Kidney (tissue), 14 donors: ENCODE data around the gene MAN1A1. TPM values are rescaled to one million over a fixed set of nuclear protein-coding genes. Genes with fewer than 3 reads are reported as not detected.

ENCODE experiments used
- DNase-seq, 5 donors: peaks; one replicate each; pipeline ENCODE4 v3.0.0-alpha.2; 2013 to 2020
- FAIRE-seq: peaks from 2 replicates; lab custom pipeline; 2012; peaks lifted over from hg19 to GRCh38; lab: Jason Lieb, UNC
- H3K27ac ChIP-seq, 2 donors: one replicate each; pipeline ENCODE4 v1.7.0; 2013; ENCODE audit warnings: low read depth in 2 of 2, low read length in 2 of 2, inconsistent platforms in 1 of 2
- H3K27me3 ChIP-seq: one replicate; pipeline ENCODE4 v1.7.1; 2013; ENCODE audit warnings: low read length, inconsistent platforms; ENCODE audit not compliant: control insufficient read depth, insufficient read depth
- H3K36me3 ChIP-seq, 3 donors: one replicate each; pipeline versions ENCODE4 v1.7.0 to v1.7.1; 2013; ENCODE audit warnings: low read length in 3 of 3, control low read depth in 1 of 3, inconsistent platforms in 1 of 3; ENCODE audit not compliant: insufficient read depth in 3 of 3, control insufficient read depth in 2 of 3
- H3K4me1 ChIP-seq, 3 donors: one replicate each; pipeline versions ENCODE4 v1.7.0 to v1.7.1; 2013; ENCODE audit warnings: low read length in 3 of 3, inconsistent platforms in 1 of 3, low read depth in 1 of 3; ENCODE audit not compliant: control insufficient read depth in 2 of 3, insufficient read depth in 2 of 3
- H3K4me3 ChIP-seq, 3 donors: one replicate each; pipeline versions ENCODE4 v1.7.0 to v1.8.1; 2013; ENCODE audit warnings: low read length in 3 of 3, control low read depth in 1 of 3, inconsistent platforms in 1 of 3
- H3K9ac ChIP-seq, 3 donors: one replicate each; pipeline versions ENCODE4 v1.7.0 to v1.7.1; 2013; ENCODE audit warnings: low read length in 3 of 3, control low read depth in 1 of 3, inconsistent platforms in 1 of 3
- H3K9me3 ChIP-seq, 3 donors: one replicate each; pipeline versions ENCODE4 v1.7.0 to v1.7.1; 2013; ENCODE audit warnings: low read length in 3 of 3, control low read depth in 1 of 3, inconsistent platforms in 1 of 3; ENCODE audit not compliant: control insufficient read depth in 2 of 3, insufficient read depth in 1 of 3
- intact Hi-C: fragments of 100-400 bp; cut with DNase I; formaldehyde crosslinking; loops from one replicate; pipeline ENCODE4 v1.11.1; 2022
- polyA plus RNA-seq: library from polyadenylated mRNA; stranded (reverse); fragments of 350-450 nt; fragmentation: Illumina TruSeq; extraction: RNeasy Lipid Tissue Mini Kit (QIAGEN cat#74804); gene quantifications from one replicate; pipeline ENCODE4 v1.2.3, GENCODE V29; 2014; ENCODE audit warnings: low read depth, low replicate concordance; ENCODE audit not compliant: insufficient read depth
- total RNA-seq: library from RNA; stranded (reverse); fragmentation: NEBNext Ultra II Directional; extraction: Animal tissue kit (Norgen Biotek cat#: 25700); gene quantifications from one replicate; pipeline ENCODE4 v1.2.1, GENCODE V29; 2021
- TF ChIP-seq, protein P1 (sequence below): IDR thresholded peaks from 3 replicates; pipeline ENCODE4 v1.5.1; 2012; ENCODE audit warnings: mild to moderate bottlenecking, moderate library complexity, borderline replicate concordance; ENCODE audit not compliant: insufficient read depth; ENCODE audit errors: extremely low read depth
- donor health status: control.
- donor health status: control.
- donor health status: control.
- donor health status: control.
- donor health status: control.
- donor health status: DM: yes; HTN: yes; CAD: no.
- donor health status: Normal renal cell carcinoma (clear cell type).

The MAN1A1 gene
- total and polyA plus RNA-seq, 2 donors from 2014 or later = 30.4 to 68.5 TPM

DNA sequence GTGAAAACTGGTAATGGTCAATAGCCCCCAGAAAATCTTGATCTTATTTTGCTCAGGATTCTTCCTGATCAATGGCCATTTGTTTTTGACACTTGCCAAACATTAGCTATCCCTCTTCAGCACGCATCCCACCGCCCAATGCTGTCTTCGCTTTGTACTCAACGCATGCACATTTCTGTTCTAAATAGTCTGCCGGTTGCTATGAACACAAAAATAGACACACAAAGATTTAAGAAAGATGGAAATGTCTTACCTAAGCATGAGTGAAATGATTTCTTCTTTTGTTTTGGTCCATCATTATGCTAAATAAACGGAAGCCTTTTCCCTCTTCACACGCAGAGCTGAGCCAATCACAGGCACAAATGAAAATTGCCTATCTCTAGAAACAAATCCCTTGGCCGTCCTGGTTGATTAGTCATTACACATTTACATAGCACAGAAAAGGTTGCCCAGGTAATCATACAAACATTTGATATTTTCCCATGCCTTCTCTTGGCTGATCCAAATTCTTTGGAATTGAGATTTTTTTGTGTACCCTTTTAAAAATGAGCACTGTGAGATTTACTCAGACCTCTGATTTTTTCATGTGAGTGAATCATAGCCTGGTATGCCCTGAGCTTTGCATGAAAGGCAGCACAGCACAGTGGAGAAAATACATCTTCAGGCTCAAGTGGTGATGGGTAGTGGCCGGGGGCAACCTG, 200.6 kb downstream of the MAN1A1 start:
- DNase-seq (no peak), FAIRE-seq (no peak)
- intact Hi-C loops = no loop called here
- Histone ChIP-seq H3K27ac (no peak overlapping the region), H3K9me3 (no peaks in the 10 kb centered on the region), H3K4me3 (no peak overlapping the region), H3K36me3 (no peaks in the 10 kb centered on the region), H3K4me1 (no peaks in the 10 kb centered on the region), H3K27me3 (no peaks in the 10 kb centered on the region), H3K9ac (no peak overlapping the region)
- TF ChIP-seq, protein P1, sequence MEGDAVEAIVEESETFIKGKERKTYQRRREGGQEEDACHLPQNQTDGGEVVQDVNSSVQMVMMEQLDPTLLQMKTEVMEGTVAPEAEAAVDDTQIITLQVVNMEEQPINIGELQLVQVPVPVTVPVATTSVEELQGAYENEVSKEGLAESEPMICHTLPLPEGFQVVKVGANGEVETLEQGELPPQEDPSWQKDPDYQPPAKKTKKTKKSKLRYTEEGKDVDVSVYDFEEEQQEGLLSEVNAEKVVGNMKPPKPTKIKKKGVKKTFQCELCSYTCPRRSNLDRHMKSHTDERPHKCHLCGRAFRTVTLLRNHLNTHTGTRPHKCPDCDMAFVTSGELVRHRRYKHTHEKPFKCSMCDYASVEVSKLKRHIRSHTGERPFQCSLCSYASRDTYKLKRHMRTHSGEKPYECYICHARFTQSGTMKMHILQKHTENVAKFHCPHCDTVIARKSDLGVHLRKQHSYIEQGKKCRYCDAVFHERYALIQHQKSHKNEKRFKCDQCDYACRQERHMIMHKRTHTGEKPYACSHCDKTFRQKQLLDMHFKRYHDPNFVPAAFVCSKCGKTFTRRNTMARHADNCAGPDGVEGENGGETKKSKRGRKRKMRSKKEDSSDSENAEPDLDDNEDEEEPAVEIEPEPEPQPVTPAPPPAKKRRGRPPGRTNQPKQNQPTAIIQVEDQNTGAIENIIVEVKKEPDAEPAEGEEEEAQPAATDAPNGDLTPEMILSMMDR = no peak

DNA sequence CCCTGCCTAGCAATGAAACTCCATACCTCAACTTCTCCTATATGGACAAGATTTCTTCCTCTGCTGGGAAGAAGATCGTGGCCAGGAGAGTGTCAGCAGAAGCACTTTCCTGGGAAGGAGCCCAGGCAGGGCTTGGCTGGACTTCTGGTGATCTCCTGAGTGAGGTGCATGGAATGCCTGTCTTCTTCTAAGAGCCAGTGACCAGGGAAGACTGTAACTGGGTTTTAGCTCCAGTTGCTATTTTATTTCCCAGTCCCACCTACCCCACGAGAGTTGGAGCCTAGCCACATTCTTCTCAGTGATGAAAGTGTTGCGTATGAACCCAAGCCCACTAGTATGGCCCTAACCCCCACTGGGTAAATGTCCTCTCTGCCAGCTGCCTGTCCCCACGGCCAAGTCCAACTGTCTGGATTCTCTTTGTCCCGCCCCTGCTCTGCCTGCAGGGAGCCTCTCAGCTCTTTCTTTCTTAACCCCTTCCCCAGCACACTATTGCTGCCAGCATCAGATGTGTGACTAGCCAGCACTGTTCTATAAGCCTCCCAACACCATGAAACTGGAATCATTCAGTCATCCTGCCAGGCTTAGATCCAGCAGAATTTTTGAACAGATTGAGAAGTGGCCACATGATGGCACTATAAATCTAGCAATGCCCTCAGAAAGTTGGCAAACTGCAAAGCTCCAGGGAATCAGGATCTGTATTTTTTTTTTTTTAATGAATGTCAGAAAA, 201.3 kb downstream of the MAN1A1 start:
- H3K27ac ChIP-seq = no peak overlapping the region
- FAIRE-seq = peak; percentile 62
- intact Hi-C loops = no loop called here

DNA sequence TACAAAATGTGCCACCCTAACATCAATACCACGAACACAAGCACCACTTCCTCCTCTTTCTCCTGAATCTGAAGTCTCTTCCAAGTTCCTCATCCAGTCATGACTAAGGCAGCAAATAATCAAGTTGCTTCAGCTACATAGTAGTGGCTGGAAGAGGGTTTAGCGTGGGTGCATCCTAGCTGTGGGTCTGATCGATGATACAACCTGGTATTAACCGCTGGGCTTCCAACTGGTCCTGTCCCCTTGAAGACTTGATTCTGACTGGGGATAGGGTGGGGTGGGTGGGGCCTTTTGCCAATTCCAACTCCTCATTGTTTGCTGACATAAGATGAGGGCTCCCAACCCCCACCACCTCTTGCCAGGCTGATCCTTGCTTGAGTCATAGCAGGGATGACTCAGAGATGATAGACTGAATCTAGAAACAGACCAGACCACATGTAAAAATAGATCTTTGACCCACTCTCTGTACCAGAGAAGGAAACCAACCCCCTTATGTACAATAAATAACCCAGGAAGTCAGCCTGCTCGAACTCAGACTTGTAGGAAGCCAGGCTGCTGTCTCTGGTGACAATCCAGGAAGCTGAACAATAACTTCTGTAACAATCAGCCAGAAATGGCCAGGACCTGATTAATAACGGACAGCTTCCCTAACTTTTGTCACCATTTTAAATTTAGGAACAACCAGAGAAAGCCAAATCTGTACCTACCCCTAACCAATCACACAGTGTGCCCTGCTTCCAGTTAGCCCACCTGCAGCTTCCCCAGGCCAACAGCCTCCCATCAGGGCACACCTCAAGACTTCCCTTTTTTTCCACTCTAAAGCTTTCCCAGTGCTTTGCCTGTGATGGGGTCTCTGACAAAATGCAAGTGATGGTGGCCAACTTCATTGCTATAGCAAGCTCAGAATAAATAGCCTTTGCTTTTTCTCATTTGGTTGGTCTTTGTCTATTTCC, 202.2 kb downstream of the MAN1A1 start:
- H3K27me3 ChIP-seq = no peaks in the 10 kb centered on the region
- no peak overlapping the region for H3K9ac ChIP-seq
- intact Hi-C loops = no loop called here
- TF ChIP-seq, protein P1 = no peak
- no peak for FAIRE-seq
- no peak overlapping the region for H3K27ac ChIP-seq
- DNase-seq = no peak
- no peak overlapping the region for H3K4me3 ChIP-seq
- no peaks in the 10 kb centered on the region for H3K36me3 ChIP-seq
- H3K9me3 ChIP-seq = no peaks in the 10 kb centered on the region
- no peaks in the 10 kb centered on the region for H3K4me1 ChIP-seq

More for the DNA sequence above, 201.3 kb downstream of the MAN1A1 start:
- TF ChIP-seq, protein P1 = peak; percentile 67
- no peaks in the 10 kb centered on the region for H3K27me3 ChIP-seq
- H3K4me3 ChIP-seq = no peak overlapping the region
- H3K9ac ChIP-seq = no peak overlapping the region
- H3K36me3 ChIP-seq = no peaks in the 10 kb centered on the region
- peak in 3 of 5 donors; percentile 63 to 82 (median 81) for DNase-seq
- H3K9me3 ChIP-seq = no peaks in the 10 kb centered on the region
- no peaks in the 10 kb centered on the region for H3K4me1 ChIP-seq
